GM18873 (cell line): ENCODE measurements around the gene C13orf46.
"Not testable (repeated sequence)": the region's sequence is repeated elsewhere in the genome, so short reads cannot be mapped to it uniquely, and the experiment has no call there.

ENCODE experiments used
- ATAC-seq: cut with Tn5 transposase; IDR thresholded peaks from one replicate; pipeline ENCODE4 v1.9.1; 2021; ENCODE audit warnings: mild to moderate bottlenecking, moderate library complexity, moderate number of reproducible peaks; ENCODE audit not compliant: unreplicated experiment, low FRiP score

C13orf46 gene

GRCh38 chr13:113995051-113995601 lies 21.2 kb upstream of the C13orf46 start:
- no peak for ATAC-seq

GRCh38 chr13:113992276-113993005 lies 18.6 kb upstream of the C13orf46 start:
- no peak for ATAC-seq

- no peak for ATAC-seq
Observed at GRCh38 chr13:113991676-113992179, 17.9 kb upstream of the C13orf46 start.

GRCh38 chr13:113991191-113991669 lies 17.4 kb upstream of the C13orf46 start:
- ATAC-seq, result no peak

- ATAC-seq, result no peak
Observed at GRCh38 chr13:113990321-113990837, 16.5 kb upstream of the C13orf46 start.

- ATAC-seq, result no peak
Observed at GRCh38 chr13:113989585-113990300, 15.9 kb upstream of the C13orf46 start.

- ATAC-seq, result not testable (repeated sequence)
Observed at GRCh38 chr13:113988859-113989258, 15.0 kb upstream of the C13orf46 start.

GRCh38 chr13:113982296-113982661 lies 8.4 kb upstream of the C13orf46 start:
- no peak for ATAC-seq

GRCh38 chr13:113981611-113982295 lies 7.9 kb upstream of the C13orf46 start:
- ATAC-seq, result no peak

- no peak for ATAC-seq
Observed at GRCh38 chr13:113981194-113981605, 7.3 kb upstream of the C13orf46 start.

GRCh38 chr13:113980489-113981064 lies 6.7 kb upstream of the C13orf46 start:
- no peak for ATAC-seq

GRCh38 chr13:113979791-113980471 lies 6.1 kb upstream of the C13orf46 start:
- no peak for ATAC-seq

- ATAC-seq, result no peak
Observed at GRCh38 chr13:113978741-113979481, 5.0 kb upstream of the C13orf46 start.

GRCh38 chr13:113977976-113978375 lies 4.1 kb upstream of the C13orf46 start:
- no peak for ATAC-seq

- ATAC-seq, result no peak
Observed at GRCh38 chr13:113976711-113977684, 3.1 kb upstream of the C13orf46 start.

GRCh38 chr13:113975416-113975815 lies 1.5 kb upstream of the C13orf46 start:
- ATAC-seq, result no peak

GRCh38 chr13:113974304-113975281 lies 717 bp upstream of the C13orf46 start:
- ATAC-seq, result no peak
